ENCODE results near the gene BNC2. TPM values are rescaled to one million over a fixed set of nuclear protein-coding genes. Genes with fewer than 3 reads are reported as not detected.

Gene BNC2
- total and polyA plus RNA-seq, 2 of the 4 experiments (the other 2 are of a cell fraction): 15.5 to 45.2 TPM

DNA sequence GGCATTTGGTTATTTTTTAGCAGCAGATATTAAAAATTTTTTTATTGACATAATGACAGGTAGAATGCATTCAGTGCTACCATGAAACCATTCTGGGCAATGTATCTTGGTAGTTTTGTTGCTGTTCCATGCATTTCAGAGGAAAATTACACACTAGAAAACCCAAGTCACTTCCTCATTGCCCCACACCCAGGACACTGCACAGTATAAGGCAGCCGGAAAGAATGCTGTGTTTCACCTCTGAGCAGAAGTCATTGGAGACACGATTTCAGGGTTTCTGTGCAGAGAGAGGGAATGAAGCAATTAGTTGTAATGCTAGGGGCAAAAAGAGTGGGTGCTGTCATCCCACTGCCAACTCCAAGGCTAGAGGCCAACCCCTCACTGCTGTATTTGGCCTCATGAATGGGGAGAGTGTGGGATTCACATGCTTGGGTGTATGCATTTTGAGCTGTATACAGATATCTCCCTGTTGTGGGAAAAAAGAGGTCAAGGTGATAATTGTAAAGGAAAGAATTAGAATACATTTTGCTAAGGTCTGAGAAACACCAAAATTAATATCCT, 290.5 kb downstream of the BNC2 start:
- Histone ChIP-seq H3K9ac (ENCODE audit: low read depth, low read length) (no peak overlapping the region), H3K27me3 (ENCODE audit: control insufficient read depth, insufficient read depth, low read length) (no peaks in the 10 kb centered on the region), H3K4me2 (ENCODE audit: low read depth, low read length) (no peak overlapping the region), H3K27ac (ENCODE audit: insufficient read depth, low read length) (no peak overlapping the region), H3K56ac (ENCODE audit: extremely low read depth, insufficient read depth, low read length) (no peak overlapping the region), H4K5ac (ENCODE audit: low read depth, low read length) (no peak overlapping the region), H2AFZ (replicated peaks; ENCODE audit: low read length, poor library complexity) (peak overlapping the region; percentile 25), H3K4me1 (ENCODE audit: control insufficient read depth, insufficient read depth, low read length) (peaks cover 8% of the 10 kb centered on the region), H4K20me1 (ENCODE audit: insufficient read depth, low read length) (no peaks in the 10 kb centered on the region), H3K9me1 (ENCODE audit: insufficient read depth, low read length) (peaks cover 6% of the 10 kb centered on the region; the same call in 1 of the 2 replicates), H2BK120ac (ENCODE audit: low read depth, low read length) (no peak overlapping the region), H3K4ac (ENCODE audit: low read depth, low read length) (no peak overlapping the region), H3K79me1 (ENCODE audit: low read depth in 1 of 2, low read length in 2 of 2) (peaks cover 33 to 34% of the 10 kb centered on the region in 2 experiments), H2BK20ac (ENCODE audit: low read depth, low read length) (no peak overlapping the region), H4K8ac (ENCODE audit: low read depth in 2 of 2, low read length in 2 of 2) (peak overlapping the region in 1 of 2 experiments; percentile 22; a peak in 1 of 4 replicates), H2BK5ac (ENCODE audit: low read depth, low read length, poor library complexity, severe bottlenecking) (no peak overlapping the region), H3K23ac (ENCODE audit: low read depth, low read length) (no peak overlapping the region), H3K18ac (ENCODE audit: low read depth, low read length) (no peak overlapping the region), H2AK5ac (ENCODE audit: low read depth, low read length) (no peak overlapping the region; the same call in 1 of the 2 replicates), H2BK15ac (ENCODE audit: low read depth, low read length) (no peak overlapping the region), H3K9me3 (ENCODE audit: control insufficient read depth, insufficient read depth, low read length) (no peaks in the 10 kb centered on the region), H3K14ac (replicated peaks; ENCODE audit: low read depth, low read length) (peak overlapping the region; percentile 44; the same call in 1 of the 2 replicates), H3K36me3 (ENCODE audit: control insufficient read depth, insufficient read depth, low read length) (peaks cover 5% of the 10 kb centered on the region; the same call in 1 of the 2 replicates), H4K91ac (ENCODE audit: insufficient read depth, low read depth, low read length) (no peak overlapping the region), H3K4me3 (ENCODE audit: insufficient read depth, low read depth, low read length) (no peak overlapping the region), H2AK9ac (replicated peaks; ENCODE audit: low read depth, low read length, poor library complexity) (no peak overlapping the region)
- TF ChIP-seq MXI1 (IDR thresholded peaks at IDR 0.05; ENCODE audit: borderline replicate concordance, low read depth, low read length) (no peak), RAD21 (IDR thresholded peaks at IDR 0.05; ENCODE audit: low read length) (no peak), RFX5 (IDR thresholded peaks at IDR 0.05; ENCODE audit: low read depth, low read length) (no peak)
- TF ChIP-seq, protein P1, sequence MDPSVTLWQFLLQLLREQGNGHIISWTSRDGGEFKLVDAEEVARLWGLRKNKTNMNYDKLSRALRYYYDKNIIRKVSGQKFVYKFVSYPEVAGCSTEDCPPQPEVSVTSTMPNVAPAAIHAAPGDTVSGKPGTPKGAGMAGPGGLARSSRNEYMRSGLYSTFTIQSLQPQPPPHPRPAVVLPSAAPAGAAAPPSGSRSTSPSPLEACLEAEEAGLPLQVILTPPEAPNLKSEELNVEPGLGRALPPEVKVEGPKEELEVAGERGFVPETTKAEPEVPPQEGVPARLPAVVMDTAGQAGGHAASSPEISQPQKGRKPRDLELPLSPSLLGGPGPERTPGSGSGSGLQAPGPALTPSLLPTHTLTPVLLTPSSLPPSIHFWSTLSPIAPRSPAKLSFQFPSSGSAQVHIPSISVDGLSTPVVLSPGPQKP (IDR thresholded peaks at IDR 0.05; ENCODE audit: borderline replicate concordance, low read depth, low read length): no peak
- no CpG with 5 or more reads among the region's 2 CpGs for WGBS, 2 experiments (ENCODE audit: extremely low coverage in 2 of 2, insufficient read length in 1 of 2)
- POLR2A ChIA-PET (ENCODE audit: unreplicated experiment): no interaction called here
- in situ Hi-C loops (cut with MboI; ENCODE audit: low sequenced_read_pairs) (no loop called here), intact Hi-C loops (cut with micrococcal nuclease) (no loop called here), dilution Hi-C loops (cut with HindIII; ENCODE audit: low sequenced_read_pairs, unreplicated experiment) (no loop called here)
- CTCF ChIA-PET: no interaction called here
- no peak for ATAC-seq (ENCODE audit: low read depth)
- no peak for DNase-seq
- BruUV-seq (replicated peaks): no TSS peak
